ENCODE results near the gene PLXNA4.

Gene PLXNA4

DNA sequence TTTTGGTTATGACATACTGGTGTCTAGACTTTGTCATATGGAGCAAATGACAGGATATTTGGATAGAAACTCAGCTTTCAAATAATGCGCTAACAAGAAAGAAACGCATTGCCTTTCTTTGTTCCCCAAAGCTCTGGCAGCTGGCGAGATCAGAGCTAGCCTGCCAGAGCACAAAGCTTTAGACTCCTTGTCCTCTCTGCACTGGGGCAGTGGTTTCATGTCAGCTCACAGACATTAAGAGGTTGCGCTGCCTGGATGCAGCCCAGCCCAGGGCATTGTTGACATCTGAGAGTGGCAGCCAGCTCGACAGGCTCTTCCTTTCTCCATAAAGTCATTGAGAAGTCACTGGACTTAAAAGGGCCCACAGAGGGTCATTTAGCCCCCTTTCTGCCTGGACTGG, 212.0 kb downstream of the PLXNA4 start:
- no peak overlapping the region for H3K4me2 ChIP-seq (ENCODE audit: low read length)
- TF ChIP-seq, protein P1, sequence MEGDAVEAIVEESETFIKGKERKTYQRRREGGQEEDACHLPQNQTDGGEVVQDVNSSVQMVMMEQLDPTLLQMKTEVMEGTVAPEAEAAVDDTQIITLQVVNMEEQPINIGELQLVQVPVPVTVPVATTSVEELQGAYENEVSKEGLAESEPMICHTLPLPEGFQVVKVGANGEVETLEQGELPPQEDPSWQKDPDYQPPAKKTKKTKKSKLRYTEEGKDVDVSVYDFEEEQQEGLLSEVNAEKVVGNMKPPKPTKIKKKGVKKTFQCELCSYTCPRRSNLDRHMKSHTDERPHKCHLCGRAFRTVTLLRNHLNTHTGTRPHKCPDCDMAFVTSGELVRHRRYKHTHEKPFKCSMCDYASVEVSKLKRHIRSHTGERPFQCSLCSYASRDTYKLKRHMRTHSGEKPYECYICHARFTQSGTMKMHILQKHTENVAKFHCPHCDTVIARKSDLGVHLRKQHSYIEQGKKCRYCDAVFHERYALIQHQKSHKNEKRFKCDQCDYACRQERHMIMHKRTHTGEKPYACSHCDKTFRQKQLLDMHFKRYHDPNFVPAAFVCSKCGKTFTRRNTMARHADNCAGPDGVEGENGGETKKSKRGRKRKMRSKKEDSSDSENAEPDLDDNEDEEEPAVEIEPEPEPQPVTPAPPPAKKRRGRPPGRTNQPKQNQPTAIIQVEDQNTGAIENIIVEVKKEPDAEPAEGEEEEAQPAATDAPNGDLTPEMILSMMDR (IDR thresholded peaks at IDR 0.05; ENCODE audit: low read depth, low read length, poor library complexity, severe bottlenecking) = no peak
- no peak for TF ChIP-seq EZH2phosphoT487 (IDR thresholded peaks at IDR 0.05; ENCODE audit: borderline replicate concordance, low read length)
- no peaks in the 10 kb centered on the region for H3F3A ChIP-seq (ENCODE audit: control insufficient read depth, insufficient read depth)
- no peaks in the 10 kb centered on the region for H3K27me3 ChIP-seq (ENCODE audit: control insufficient read depth, low read length)
- no peaks in the 10 kb centered on the region for H3K9me2 ChIP-seq (replicated peaks; ENCODE audit: control insufficient read depth, low read length)
- no peaks in the 10 kb centered on the region for H3K9me3 ChIP-seq (ENCODE audit: control insufficient read depth, insufficient read depth, low read length)
- no peaks in the 10 kb centered on the region for H3K36me3 ChIP-seq (ENCODE audit: control insufficient read depth, low read length)
- H3K4me3 ChIP-seq (ENCODE audit: low read length) = no peak overlapping the region
- H3K27ac ChIP-seq (ENCODE audit: low read depth, low read length) = no peak overlapping the region
- no peaks in the 10 kb centered on the region for H3K4me1 ChIP-seq (ENCODE audit: control insufficient read depth, low read length)
- H3K79me2 ChIP-seq (ENCODE audit: control insufficient read depth, low read length) = no peaks in the 10 kb centered on the region
- no peaks in the 10 kb centered on the region for H4K20me1 ChIP-seq (ENCODE audit: control insufficient read depth, insufficient read depth, low read depth, low read length)

DNA sequence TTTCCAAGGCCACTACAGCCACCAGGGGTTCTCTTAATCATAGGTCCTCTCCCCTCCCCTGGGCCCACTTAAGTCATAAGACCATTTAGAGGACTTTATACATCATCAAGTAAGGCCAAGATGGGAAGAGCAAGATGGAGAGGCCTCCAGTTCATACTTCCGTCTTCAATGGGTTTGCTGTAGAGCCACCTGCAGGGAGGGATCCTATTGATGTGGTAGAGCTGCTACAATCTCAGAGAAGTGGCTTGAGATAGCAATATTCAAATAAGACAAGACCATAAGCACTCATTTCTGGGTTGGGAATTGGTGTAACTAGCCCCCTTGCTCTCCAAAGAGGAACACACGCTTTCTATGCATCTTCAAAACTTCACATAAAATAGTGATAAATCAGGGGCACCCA, 214.2 kb downstream of the PLXNA4 start:
- no peaks in the 10 kb centered on the region for H3K9me3 ChIP-seq (ENCODE audit: control insufficient read depth, insufficient read depth, low read length)
- H3K79me2 ChIP-seq (ENCODE audit: control insufficient read depth, low read length) = no peaks in the 10 kb centered on the region
- no peaks in the 10 kb centered on the region for H3K27me3 ChIP-seq (ENCODE audit: control insufficient read depth, low read length)
- no peaks in the 10 kb centered on the region for H3K9me2 ChIP-seq (replicated peaks; ENCODE audit: control insufficient read depth, low read length)
- H3K36me3 ChIP-seq (ENCODE audit: control insufficient read depth, low read length) = no peaks in the 10 kb centered on the region
- H3K4me1 ChIP-seq (ENCODE audit: control insufficient read depth, low read length) = no peaks in the 10 kb centered on the region
- no peak for TF ChIP-seq EZH2phosphoT487 (IDR thresholded peaks at IDR 0.05; ENCODE audit: borderline replicate concordance, low read length)
- TF ChIP-seq, protein P1 (IDR thresholded peaks at IDR 0.05; ENCODE audit: low read depth, low read length, poor library complexity, severe bottlenecking) = no peak
- H3F3A ChIP-seq (ENCODE audit: control insufficient read depth, insufficient read depth) = no peaks in the 10 kb centered on the region
- no peaks in the 10 kb centered on the region for H4K20me1 ChIP-seq (ENCODE audit: control insufficient read depth, insufficient read depth, low read depth, low read length)
- H3K27ac ChIP-seq (ENCODE audit: low read depth, low read length) = no peak overlapping the region
- no peak overlapping the region for H3K4me2 ChIP-seq (ENCODE audit: low read length)
- H3K4me3 ChIP-seq (ENCODE audit: low read length) = no peak overlapping the region

DNA sequence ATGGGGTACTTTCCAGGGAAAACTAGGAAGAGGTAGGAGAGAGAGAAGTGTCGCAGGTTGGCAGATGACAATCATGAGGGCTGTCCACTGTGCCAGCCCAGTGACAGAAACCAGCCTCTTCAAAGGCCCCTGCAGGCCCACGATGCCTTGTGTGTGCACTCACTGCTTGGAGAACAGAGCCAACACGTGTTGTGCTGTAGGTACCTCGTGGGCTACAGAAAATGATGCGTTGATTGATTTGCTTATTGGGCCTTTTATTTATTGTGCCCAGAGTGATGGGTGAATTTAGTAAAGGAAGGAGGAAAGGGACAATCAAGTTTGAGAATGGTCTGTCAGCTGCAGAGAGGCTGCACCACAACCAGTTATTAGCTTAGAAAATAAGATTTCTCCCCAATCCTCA, 215.1 kb downstream of the PLXNA4 start:
- H3K79me2 ChIP-seq (ENCODE audit: control insufficient read depth, low read length) = no peaks in the 10 kb centered on the region
- H3K4me2 ChIP-seq (ENCODE audit: low read length) = no peak overlapping the region
- H3K9me3 ChIP-seq (ENCODE audit: control insufficient read depth, insufficient read depth, low read length) = no peaks in the 10 kb centered on the region
- no peak overlapping the region for H3K4me3 ChIP-seq (ENCODE audit: low read length)
- H3K4me1 ChIP-seq (ENCODE audit: control insufficient read depth, low read length) = no peaks in the 10 kb centered on the region
- H4K20me1 ChIP-seq (ENCODE audit: control insufficient read depth, insufficient read depth, low read depth, low read length) = no peaks in the 10 kb centered on the region
- no peaks in the 10 kb centered on the region for H3K36me3 ChIP-seq (ENCODE audit: control insufficient read depth, low read length)
- no peaks in the 10 kb centered on the region for H3F3A ChIP-seq (ENCODE audit: control insufficient read depth, insufficient read depth)
- H3K9me2 ChIP-seq (replicated peaks; ENCODE audit: control insufficient read depth, low read length) = no peaks in the 10 kb centered on the region
- TF ChIP-seq EZH2phosphoT487 (IDR thresholded peaks at IDR 0.05; ENCODE audit: borderline replicate concordance, low read length) = no peak
- TF ChIP-seq, protein P1 (IDR thresholded peaks at IDR 0.05; ENCODE audit: low read depth, low read length, poor library complexity, severe bottlenecking) = no peak
- H3K27ac ChIP-seq (ENCODE audit: low read depth, low read length) = no peak overlapping the region
- no peaks in the 10 kb centered on the region for H3K27me3 ChIP-seq (ENCODE audit: control insufficient read depth, low read length)

DNA sequence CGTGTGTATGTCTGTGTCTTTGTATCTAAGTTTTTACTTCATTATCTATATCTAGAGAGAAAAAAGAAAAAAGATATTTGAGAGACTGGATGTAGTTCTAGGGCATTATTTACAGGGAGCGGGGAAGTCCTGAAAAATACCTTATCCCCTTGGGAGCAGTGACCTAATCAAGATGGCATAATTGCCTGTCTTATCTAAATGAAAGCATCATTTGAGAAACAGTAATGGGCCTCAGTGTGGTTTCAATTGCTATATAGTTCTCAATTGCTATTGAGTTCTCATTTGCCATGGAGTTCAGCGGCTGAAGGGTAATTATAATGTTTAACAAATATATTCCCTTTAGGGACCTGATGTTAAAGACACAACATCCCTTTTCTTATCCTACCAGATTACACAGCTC, 216.5 kb downstream of the PLXNA4 start:
- H4K20me1 ChIP-seq (ENCODE audit: control insufficient read depth, insufficient read depth, low read depth, low read length) = no peaks in the 10 kb centered on the region
- H3K4me3 ChIP-seq (ENCODE audit: low read length) = no peak overlapping the region
- TF ChIP-seq, protein P1 (IDR thresholded peaks at IDR 0.05; ENCODE audit: low read depth, low read length, poor library complexity, severe bottlenecking) = no peak
- H3K9me3 ChIP-seq (ENCODE audit: control insufficient read depth, insufficient read depth, low read length) = no peaks in the 10 kb centered on the region
- H3K4me1 ChIP-seq (ENCODE audit: control insufficient read depth, low read length) = no peaks in the 10 kb centered on the region
- no peaks in the 10 kb centered on the region for H3K36me3 ChIP-seq (ENCODE audit: control insufficient read depth, low read length)
- no peak overlapping the region for H3K4me2 ChIP-seq (ENCODE audit: low read length)
- no peaks in the 10 kb centered on the region for H3K27me3 ChIP-seq (ENCODE audit: control insufficient read depth, low read length)
- H3K27ac ChIP-seq (ENCODE audit: low read depth, low read length) = no peak overlapping the region
- H3F3A ChIP-seq (ENCODE audit: control insufficient read depth, insufficient read depth) = no peaks in the 10 kb centered on the region
- H3K79me2 ChIP-seq (ENCODE audit: control insufficient read depth, low read length) = no peaks in the 10 kb centered on the region
- H3K9me2 ChIP-seq (replicated peaks; ENCODE audit: control insufficient read depth, low read length) = no peaks in the 10 kb centered on the region

All from DOHH2 (cell line).